CD4-positive, alpha-beta T cell treated with Interferon alpha-2 for 1 hour (primary cell): ENCODE measurements around the gene SLC6A16.

Experiments used
- DNase-seq, 2 donors: peaks; one replicate each; pipeline ENCODE4 v3.0.0-alpha.2; 2020 to 2022

The SLC6A16 gene

DNA sequence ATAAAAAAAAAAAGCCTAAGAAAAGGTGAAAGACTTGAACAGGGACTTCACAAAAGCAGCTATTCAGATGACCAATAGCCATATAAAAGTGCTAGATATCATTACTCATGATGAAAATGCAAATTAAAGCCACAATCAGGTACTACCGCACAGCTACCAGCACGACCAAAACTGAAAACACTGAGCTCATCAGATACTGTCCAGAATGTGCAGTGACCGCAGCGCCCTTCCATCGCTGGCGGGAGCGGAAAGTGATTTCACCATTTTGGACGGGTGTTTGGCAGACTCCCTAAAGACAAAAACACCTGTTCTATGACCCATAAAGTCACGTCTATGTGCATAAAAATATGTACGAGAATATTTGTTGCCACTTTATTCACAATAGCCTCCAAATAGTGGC is 60.7 kb downstream of the SLC6A16 start:
- DNase-seq: no peak

DNA sequence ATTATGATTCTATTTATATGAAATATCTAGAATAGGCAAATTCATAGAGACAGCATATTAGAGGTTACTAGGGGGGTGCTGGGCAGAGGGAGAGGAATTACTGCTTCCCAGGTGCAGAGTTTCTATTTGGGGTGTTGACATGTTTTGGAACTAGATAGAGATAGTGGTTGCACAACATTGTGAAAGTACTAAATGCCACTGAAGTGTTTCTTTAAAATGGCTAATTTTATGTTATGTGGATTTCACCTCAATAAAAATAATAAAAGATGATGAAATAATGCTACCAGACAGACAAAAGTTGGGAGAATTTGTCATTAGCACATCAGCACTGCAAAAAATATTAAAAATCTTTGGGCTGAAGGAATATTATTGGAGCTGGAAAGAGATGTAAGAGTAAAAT is 63.4 kb downstream of the SLC6A16 start:
- no peak for DNase-seq

DNA sequence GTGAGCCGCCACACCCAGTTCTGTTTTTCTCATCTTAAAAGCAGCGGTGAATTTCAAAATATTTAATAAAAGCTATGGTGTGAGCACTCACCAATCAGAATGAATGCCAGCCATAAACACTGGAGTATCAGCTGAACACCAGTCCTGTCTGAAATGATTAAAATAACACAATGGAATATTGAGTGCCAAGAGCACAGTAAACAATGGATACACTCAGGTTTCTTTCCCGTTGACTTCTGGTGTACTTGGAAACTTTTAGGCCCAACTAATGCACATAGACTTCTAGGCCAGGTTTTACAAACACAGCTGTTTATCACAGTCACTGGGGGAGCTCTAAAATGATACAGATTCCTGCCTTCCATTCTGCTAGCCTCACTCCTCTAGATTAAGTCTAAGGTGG is 68.3 kb downstream of the SLC6A16 start:
- DNase-seq: no peak

DNA sequence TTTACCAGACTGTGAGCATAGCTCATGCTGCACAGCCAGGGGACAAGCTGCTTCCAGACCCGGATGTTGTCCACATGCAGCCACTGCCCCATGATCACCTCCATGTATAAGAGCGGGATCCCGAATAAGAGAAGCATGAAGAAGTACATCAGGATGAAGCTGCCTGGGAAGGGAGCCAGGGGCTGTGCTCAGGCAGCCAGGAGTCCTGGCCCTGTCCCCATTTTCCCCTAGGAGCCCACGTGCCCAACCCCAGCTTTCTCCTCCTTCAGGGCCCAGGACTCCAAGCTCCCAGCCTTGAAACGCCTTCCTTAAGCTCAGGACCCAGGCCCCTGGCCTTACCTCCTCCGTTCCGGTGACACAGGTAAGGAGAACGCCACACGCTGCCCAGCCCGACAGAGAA is 69.3 kb downstream of the SLC6A16 start:
- DNase-seq: no peak

GRCh38 chr19:49249933-49250332 is 75.1 kb downstream of the SLC6A16 start:
- DNase-seq: no peak

DNA sequence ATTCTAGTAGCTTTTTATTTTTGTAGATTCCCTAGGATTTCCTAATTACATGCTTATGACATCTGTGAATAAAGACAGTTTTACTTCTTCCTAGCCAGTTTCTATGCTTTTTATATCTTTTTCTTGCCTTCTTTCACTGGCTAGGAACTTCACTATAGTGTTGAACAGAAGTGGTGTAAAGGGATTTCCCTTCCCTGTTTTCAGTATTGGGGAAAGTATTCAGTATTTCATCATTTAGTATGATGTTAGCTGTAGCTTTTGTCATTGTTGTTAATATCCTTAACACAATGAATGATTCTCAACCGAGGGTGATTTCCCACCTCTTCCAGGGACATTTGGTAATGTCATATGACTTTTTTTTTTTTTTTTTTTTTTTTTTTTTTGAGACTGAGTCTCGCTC is 77.3 kb downstream of the SLC6A16 start:
- DNase-seq: no peak

DNA sequence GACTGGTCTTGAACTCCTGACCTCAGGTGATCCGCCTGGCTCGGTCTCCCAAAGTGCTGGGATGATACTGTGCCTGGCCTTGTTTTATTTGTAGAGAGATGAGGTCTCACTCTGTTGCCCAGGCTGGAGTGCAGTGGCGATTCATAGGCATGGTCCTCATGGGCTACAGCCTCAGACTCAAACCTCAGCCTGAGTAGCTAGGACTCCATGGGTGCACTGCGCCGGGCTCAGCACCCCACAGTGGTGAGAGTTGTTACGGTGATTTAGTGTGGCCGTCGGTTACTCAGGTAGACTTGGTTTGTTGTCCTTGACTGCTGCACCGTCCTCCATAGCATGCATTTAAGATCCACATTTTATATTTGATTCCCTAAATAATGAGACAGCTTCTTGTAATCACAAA is 80.7 kb downstream of the SLC6A16 start:
- DNase-seq: no peak

DNA sequence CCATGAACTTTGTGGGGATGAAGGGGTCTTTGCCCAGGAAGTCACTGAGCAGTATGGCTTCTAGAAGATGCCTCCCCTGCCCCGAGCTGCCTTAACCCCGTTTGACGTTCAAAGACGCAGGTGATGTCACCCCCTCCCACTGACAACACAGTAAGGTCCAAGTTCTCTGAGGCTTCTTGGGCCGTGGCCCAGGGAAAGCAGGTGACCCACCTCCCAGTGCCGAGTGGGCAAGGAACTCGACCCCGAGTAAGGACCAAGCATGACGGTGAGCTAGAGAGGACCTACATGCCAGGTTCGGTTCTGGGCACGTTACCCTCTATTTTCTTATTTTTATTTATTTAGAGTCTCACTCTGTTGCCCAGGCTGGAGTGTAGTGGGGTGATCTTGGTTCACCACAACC is 81.3 kb downstream of the SLC6A16 start:
- DNase-seq: no peak

- DNase-seq: no peak
These were observed 81.9 kb downstream of the SLC6A16 start for GRCh38 chr19:49243129-49243528.

- no peak for DNase-seq
These were observed 83.2 kb downstream of the SLC6A16 start for GRCh38 chr19:49241769-49242168.
